Trophoblast cell (in vitro differentiated cells and primary cell): ENCODE measurements around the gene SET.

Source experiments
- DNase-seq, 2 donors: peaks; one replicate each; pipeline ENCODE4 v3.0.0-alpha.2; 2016
- H2AFZ ChIP-seq: 2 replicates; pipeline ENCODE4 v1.6.1; 2013; ENCODE audit warnings: low read length, moderate library complexity, mild to moderate bottlenecking; ENCODE audit not compliant: insufficient read depth, poor library complexity
- H2AK5ac ChIP-seq: 2 replicates; pipeline ENCODE4 v1.6.1; 2013; ENCODE audit warnings: mild to moderate bottlenecking, low read length
- H2BK120ac ChIP-seq: 2 replicates; pipeline ENCODE4 v1.6.1; 2013; ENCODE audit warnings: low read length, mild to moderate bottlenecking, moderate library complexity; ENCODE audit not compliant: insufficient read depth, poor library complexity
- H2BK12ac ChIP-seq: 2 replicates; pipeline ENCODE4 v1.6.1; 2013; ENCODE audit warnings: mild to moderate bottlenecking, low read length, moderate library complexity
- H2BK5ac ChIP-seq: 2 replicates; pipeline ENCODE4 v1.6.1; 2013; ENCODE audit warnings: low read length, low read depth, moderate library complexity, mild to moderate bottlenecking; ENCODE audit not compliant: poor library complexity
- H3K14ac ChIP-seq: 2 replicates; pipeline ENCODE4 v1.6.1; 2013; ENCODE audit warnings: mild to moderate bottlenecking, low read length
- H3K18ac ChIP-seq: 2 replicates; pipeline ENCODE4 v1.6.1; 2013; ENCODE audit warnings: mild to moderate bottlenecking, low read length
- H3K23ac ChIP-seq: 2 replicates; pipeline ENCODE4 v1.6.1; 2013; ENCODE audit warnings: low read length
- H3K27ac ChIP-seq: 2 replicates; pipeline ENCODE4 v1.5.1; 2013; ENCODE audit warnings: low read depth, mild to moderate bottlenecking, inconsistent platforms, low read length, moderate library complexity
- H3K27me3 ChIP-seq: 2 replicates; pipeline ENCODE4 v1.6.1; 2013; ENCODE audit warnings: inconsistent platforms, mild to moderate bottlenecking, low read length, moderate library complexity; ENCODE audit not compliant: insufficient read depth
- H3K36me3 ChIP-seq, 2 experiments: 1 replicate in 1 of 2; 2 replicates in 1 of 2; pipeline ENCODE4 v1.6.1; 2013; ENCODE audit warnings: low read length in 2 of 2, mild to moderate bottlenecking in 2 of 2, moderate library complexity in 1 of 2; ENCODE audit not compliant: insufficient read depth in 2 of 2, control insufficient read depth in 1 of 2
- H3K4ac ChIP-seq: 2 replicates; pipeline ENCODE4 v1.6.1; 2013; ENCODE audit warnings: low read depth, mild to moderate bottlenecking, low read length, moderate library complexity
- H3K4me1 ChIP-seq, 2 experiments: 1 replicate in 1 of 2; 2 replicates in 1 of 2; pipeline ENCODE4 v1.6.1; 2013; ENCODE audit warnings: low read length in 2 of 2, mild to moderate bottlenecking in 2 of 2, moderate library complexity in 1 of 2; ENCODE audit not compliant: insufficient read depth in 2 of 2, control insufficient read depth in 1 of 2
- H3K4me2 ChIP-seq: 2 replicates; pipeline ENCODE4 v1.6.1; 2013; ENCODE audit warnings: inconsistent platforms, mild to moderate bottlenecking, low read length, moderate library complexity
- H3K4me3 ChIP-seq: 2 replicates; pipeline ENCODE4 v1.5.1; 2013; ENCODE audit warnings: mild to moderate bottlenecking, low read depth, low read length, inconsistent platforms
- H3K79me1 ChIP-seq: one replicate; pipeline ENCODE4 v1.6.1; 2013; ENCODE audit warnings: low read length
- H3K79me2 ChIP-seq: 2 replicates; pipeline ENCODE4 v1.6.1; 2013; ENCODE audit warnings: low read length, mild to moderate bottlenecking; ENCODE audit not compliant: control insufficient read depth, insufficient read depth, poor library complexity
- H3K9ac ChIP-seq: 2 replicates; pipeline ENCODE4 v1.6.1; 2013; ENCODE audit warnings: mild to moderate bottlenecking, low read length
- H3K9me3 ChIP-seq: 2 replicates; pipeline ENCODE4 v1.6.1; 2013; ENCODE audit warnings: low read depth, mild to moderate bottlenecking, control low read depth, inconsistent platforms, low read length; ENCODE audit not compliant: insufficient read depth
- H4K12ac ChIP-seq: 2 replicates; pipeline ENCODE4 v1.6.1; 2013; ENCODE audit warnings: low read depth, mild to moderate bottlenecking, low read length, moderate library complexity
- H4K8ac ChIP-seq: 2 replicates; pipeline ENCODE4 v1.6.1; 2013; ENCODE audit warnings: low read depth, mild to moderate bottlenecking, low read length, moderate library complexity
- H4K91ac ChIP-seq: one replicate; pipeline ENCODE4 v1.6.1; 2013; ENCODE audit warnings: low read depth, mild to moderate bottlenecking, low read length, moderate library complexity
- WGBS: extraction: QIAGEN DNeasy Blood & Tissue Kit; methylation state at CpG from one replicate; pipeline ENCODE4 v1.1.7; 2013; ENCODE audit warnings: missing lambda C conversion rate; ENCODE audit not compliant: insufficient read length, insufficient coverage; ENCODE audit errors: extremely low coverage; 5-methylcytosine and 5-hydroxymethylcytosine counted together

Gene SET

GRCh38 chr9:128712451-128713410, 23.7 kb downstream of the SET start:
- Histone ChIP-seq H2BK12ac (no peak overlapping the region), H2AFZ (no peak overlapping the region), H3K14ac (no peak overlapping the region), H2AK5ac (no peak overlapping the region), H3K4me3 (no peak overlapping the region), H3K27ac (no peak overlapping the region), H3K27me3 (no peaks in the 10 kb centered on the region), H3K4me2 (no peak overlapping the region), H3K4ac (no peak overlapping the region), H3K79me1 (no peaks in the 10 kb centered on the region), H3K36me3 (peaks cover 23 to 26% of the 10 kb centered on the region in 2 experiments), H3K23ac (no peak overlapping the region), H2BK120ac (no peak overlapping the region), H3K9me3 (peaks cover 2% of the 10 kb centered on the region), H3K4me1 (no peaks in the 10 kb centered on the region), H2BK5ac (no peak overlapping the region), H4K8ac (no peak overlapping the region), H4K91ac (no peak overlapping the region), H3K18ac (no peak overlapping the region), H3K79me2 (no peaks in the 10 kb centered on the region), H3K9ac (no peak overlapping the region), H4K12ac (no peak overlapping the region)
- no peak for DNase-seq
- WGBS, result no CpG with 5 or more reads among the region's 26 CpGs

GRCh38 chr9:128713411-128713780, 24.4 kb downstream of the SET start:
- Histone ChIP-seq H4K12ac (no peak overlapping the region), H2AK5ac (no peak overlapping the region), H2BK5ac (no peak overlapping the region), H2AFZ (no peak overlapping the region), H3K27me3 (no peaks in the 10 kb centered on the region), H2BK12ac (no peak overlapping the region), H3K9me3 (peaks cover 2% of the 10 kb centered on the region), H4K91ac (no peak overlapping the region), H3K14ac (no peak overlapping the region), H3K18ac (no peak overlapping the region), H3K23ac (no peak overlapping the region), H3K4me3 (no peak overlapping the region), H3K27ac (no peak overlapping the region), H3K79me1 (no peaks in the 10 kb centered on the region), H2BK120ac (no peak overlapping the region), H3K36me3 (peaks cover 24 to 26% of the 10 kb centered on the region in 2 experiments), H3K4me2 (no peak overlapping the region), H3K4me1 (no peaks in the 10 kb centered on the region), H3K79me2 (no peaks in the 10 kb centered on the region), H3K9ac (no peak overlapping the region), H3K4ac (no peak overlapping the region), H4K8ac (no peak overlapping the region)
- no CpG with 5 or more reads among the region's 13 CpGs for WGBS
- DNase-seq, result no peak

- Histone ChIP-seq H4K12ac (no peak overlapping the region), H3K14ac (no peak overlapping the region), H3K27ac (no peak overlapping the region), H2BK120ac (no peak overlapping the region), H3K27me3 (no peaks in the 10 kb centered on the region), H4K91ac (no peak overlapping the region), H3K79me2 (no peaks in the 10 kb centered on the region), H3K4me1 (no peaks in the 10 kb centered on the region), H2AFZ (no peak overlapping the region), H2AK5ac (no peak overlapping the region), H3K4me2 (no peak overlapping the region), H2BK12ac (no peak overlapping the region), H3K79me1 (no peaks in the 10 kb centered on the region), H3K18ac (no peak overlapping the region), H3K9ac (no peak overlapping the region), H4K8ac (no peak overlapping the region), H3K23ac (no peak overlapping the region), H3K9me3 (peaks cover 2% of the 10 kb centered on the region), H2BK5ac (no peak overlapping the region), H3K4ac (no peak overlapping the region), H3K36me3 (peaks cover 26% of the 10 kb centered on the region in 2 experiments), H3K4me3 (no peak overlapping the region)
- DNase-seq, result no peak
- no CpG with 5 or more reads among the region's 19 CpGs for WGBS
Observed at GRCh38 chr9:128713941-128714573, 25.0 kb downstream of the SET start.

- no peak overlapping the region for H3K4ac ChIP-seq
- no CpG with 5 or more reads among the region's 24 CpGs for WGBS
- no peak overlapping the region for H4K91ac ChIP-seq
- DNase-seq, result no peak
- no peak overlapping the region for H3K14ac ChIP-seq
- no peak overlapping the region for H3K9ac ChIP-seq
- H3K9me3 ChIP-seq, result peaks cover 4% of the 10 kb centered on the region
- H2BK120ac ChIP-seq, result no peak overlapping the region
- no peak overlapping the region for H3K18ac ChIP-seq
- H3K4me1 ChIP-seq, result no peaks in the 10 kb centered on the region
- no peak overlapping the region for H2AK5ac ChIP-seq
- H2BK12ac ChIP-seq, result no peak overlapping the region
- H3K4me3 ChIP-seq, result no peak overlapping the region
- no peak overlapping the region for H3K27ac ChIP-seq
- no peak overlapping the region for H3K4me2 ChIP-seq
- H3K27me3 ChIP-seq, result no peaks in the 10 kb centered on the region
- no peak overlapping the region for H3K23ac ChIP-seq
- H4K12ac ChIP-seq, result no peak overlapping the region
- H3K36me3 ChIP-seq, result peaks cover 28 to 30% of the 10 kb centered on the region in 2 experiments
- H3K79me1 ChIP-seq, result no peaks in the 10 kb centered on the region
- H4K8ac ChIP-seq, result no peak overlapping the region
- H2AFZ ChIP-seq, result no peak overlapping the region
- H3K79me2 ChIP-seq, result no peaks in the 10 kb centered on the region
- H2BK5ac ChIP-seq, result no peak overlapping the region
Observed at GRCh38 chr9:128714586-128715435, 25.8 kb downstream of the SET start.
